CD1c-positive myeloid dendritic cell (primary cell): Measurements from ENCODE around the gene ADNP.
"Not testable (repeated sequence)": the region's sequence is repeated elsewhere in the genome, so short reads cannot be mapped to it uniquely, and the experiment has no call there.

Experiments
- DNase-seq: peaks from one replicate; pipeline ENCODE4 v3.0.0-alpha.2; 2016; ENCODE audit errors: extremely low spot score

ADNP gene

GRCh38 chr20:50931306-50932015 lies at the start of gene ADNP:
Gene ADNP, minus strand, starts transcription at chr20:50931437. Its CDS starts 27,441 bp downstream, at chr20:50903996.
- peak; percentile 95 for DNase-seq

- DNase-seq: peak; percentile 92
Observed at GRCh38 chr20:50980071-50980681, 48.9 kb upstream of the ADNP start.

GRCh38 chr20:50978533-50978932 lies 47.3 kb upstream of the ADNP start:
- DNase-seq: not testable (repeated sequence)

GRCh38 chr20:50977066-50978021 lies 46.1 kb upstream of the ADNP start:
- no peak for DNase-seq

DNA sequence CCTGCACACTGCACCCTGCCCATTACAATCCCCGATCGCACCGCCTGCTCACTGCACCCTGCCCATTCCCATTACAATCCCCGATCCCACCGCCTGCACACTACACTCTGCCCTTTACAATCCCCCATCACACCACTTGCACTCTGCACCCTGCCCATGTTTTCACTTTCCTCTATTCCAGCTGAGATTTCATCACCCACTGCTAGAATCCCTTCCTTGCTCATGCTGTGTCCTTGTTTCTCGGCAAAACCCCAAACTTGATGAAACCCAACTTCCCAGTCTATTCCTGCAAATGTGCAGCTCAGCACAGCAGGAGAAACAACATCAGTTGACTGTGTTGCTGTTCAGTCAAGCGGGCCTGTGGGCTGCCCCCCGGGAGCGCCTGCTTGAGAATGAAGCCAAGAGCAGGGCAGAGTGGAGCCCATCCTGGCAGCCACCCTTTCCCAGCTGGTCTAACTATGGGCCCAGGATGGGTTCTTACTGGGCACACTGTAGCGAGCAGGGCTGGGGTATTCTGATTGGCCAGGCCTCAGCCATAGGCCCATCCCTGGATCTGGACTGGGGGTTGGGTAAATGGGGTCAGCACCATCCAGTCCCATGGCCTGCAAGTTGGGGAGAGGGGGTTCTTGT lies 44.6 kb upstream of the ADNP start:
- no peak for DNase-seq

GRCh38 chr20:50969912-50970311 lies 38.7 kb upstream of the ADNP start:
- DNase-seq: no peak

DNA sequence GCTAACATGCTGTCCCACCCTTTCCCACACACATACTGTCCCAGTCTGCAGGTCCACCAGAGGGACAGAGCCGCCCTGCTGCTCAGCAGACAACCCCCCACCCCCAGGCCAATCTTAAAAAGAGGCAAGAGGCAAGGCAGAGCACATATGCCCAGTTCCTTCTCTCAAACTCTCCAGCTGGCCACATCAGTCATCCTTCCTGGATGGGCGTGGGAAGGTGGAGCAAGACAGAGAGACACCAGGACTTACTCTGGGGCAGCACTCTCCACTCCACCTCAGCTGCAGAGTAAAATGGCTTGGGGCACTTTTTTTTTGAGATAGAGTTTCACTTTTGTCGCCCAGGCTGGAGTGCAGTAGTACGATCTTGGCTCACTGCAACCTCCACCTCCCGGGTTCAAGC lies 38.2 kb upstream of the ADNP start:
- no peak for DNase-seq

DNA sequence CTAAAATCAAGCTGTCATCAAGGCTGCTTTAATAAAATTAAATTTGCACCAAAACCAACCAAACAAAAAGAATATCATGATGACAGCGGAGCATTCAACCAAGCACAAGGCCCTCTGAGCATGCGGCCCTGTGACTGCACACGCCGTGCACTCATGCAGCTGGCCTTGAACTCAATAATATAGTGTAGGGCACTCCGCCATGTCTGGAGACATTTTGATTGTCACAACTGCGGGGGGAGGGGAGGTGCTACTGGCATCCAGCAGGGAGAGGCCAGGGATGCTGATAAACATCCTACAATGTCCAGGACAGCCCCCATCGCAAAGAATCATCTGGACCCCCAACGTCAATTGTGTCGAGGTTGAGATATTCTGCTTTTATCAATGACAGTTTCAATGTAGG lies 37.1 kb upstream of the ADNP start:
- no peak for DNase-seq

GRCh38 chr20:50967586-50967985 lies 36.3 kb upstream of the ADNP start:
- DNase-seq: no peak

- no peak for DNase-seq
Observed at GRCh38 chr20:50959543-50960126, 28.4 kb upstream of the ADNP start.

GRCh38 chr20:50958615-50959542 lies 27.6 kb upstream of the ADNP start, which contains the start of gene MOCS3:
Gene MOCS3, plus strand, starts transcription at chr20:50958818. Its CDS starts 25 bp downstream, at chr20:50958843.
- peak; percentile 98 for DNase-seq

- peak; percentile 96 for DNase-seq
Observed at GRCh38 chr20:50957798-50958614, 26.8 kb upstream of the ADNP start, which contains the start of gene DPM1. Gene DPM1, minus strand, starts transcription at chr20:50958532. Its CDS starts 9 bp downstream, at chr20:50958523.

DNA sequence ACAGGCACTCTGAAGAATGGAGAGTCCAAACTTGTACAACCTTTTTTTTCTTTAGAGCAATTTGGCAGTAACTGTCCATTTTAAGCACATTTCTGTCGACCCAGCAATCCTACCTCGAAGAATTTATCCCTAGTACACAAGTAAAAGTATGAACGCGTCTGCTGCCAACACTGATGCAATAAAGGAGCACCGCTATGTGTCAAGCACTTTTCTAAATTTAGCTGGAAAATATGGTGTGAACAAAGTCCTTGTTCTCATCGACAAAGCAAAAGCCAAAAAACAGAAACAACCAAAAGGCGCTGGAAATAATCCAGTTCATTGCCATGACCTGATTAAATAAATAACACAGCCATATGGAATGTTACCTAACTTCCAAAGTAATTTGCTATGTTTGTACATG lies 26.0 kb upstream of the ADNP start:
- DNase-seq: peak; percentile 10

- DNase-seq: no peak
Observed at GRCh38 chr20:50953821-50954220, 22.6 kb upstream of the ADNP start.

GRCh38 chr20:50953196-50953595 lies 22.0 kb upstream of the ADNP start:
- no peak for DNase-seq

DNA sequence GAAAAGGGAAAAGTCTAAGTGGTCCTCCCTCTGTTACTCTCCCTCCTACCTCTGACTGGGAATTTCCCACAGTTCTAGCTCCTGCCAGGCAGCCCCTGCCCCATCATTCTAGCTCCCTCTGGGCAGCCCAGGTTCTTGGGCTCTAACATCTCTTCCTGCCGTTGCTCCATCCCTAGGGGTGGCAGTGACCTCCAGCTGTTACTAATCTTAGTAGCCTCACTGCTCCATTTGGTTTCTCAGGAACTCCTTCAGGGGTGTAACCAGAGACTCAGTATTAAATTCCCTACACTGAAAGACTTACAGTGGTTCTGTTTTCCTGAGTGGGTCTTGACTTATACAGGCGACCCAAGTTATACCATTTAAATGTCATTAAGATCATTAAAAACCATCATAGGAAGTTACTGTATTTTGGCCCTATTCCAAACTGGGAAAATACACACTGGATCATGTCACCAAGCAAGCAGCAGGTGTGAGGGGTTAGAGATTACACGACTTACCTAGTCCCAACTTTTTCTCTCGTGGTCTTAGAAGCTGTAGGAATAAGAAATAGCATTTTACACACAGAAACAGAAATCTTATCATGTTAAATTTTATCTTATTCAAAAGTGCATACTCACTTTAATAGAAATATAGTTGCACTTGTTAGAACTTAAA lies 17.0 kb upstream of the ADNP start:
- no peak for DNase-seq

- no peak for DNase-seq
Observed at GRCh38 chr20:50943069-50943468, 11.8 kb upstream of the ADNP start.

DNA sequence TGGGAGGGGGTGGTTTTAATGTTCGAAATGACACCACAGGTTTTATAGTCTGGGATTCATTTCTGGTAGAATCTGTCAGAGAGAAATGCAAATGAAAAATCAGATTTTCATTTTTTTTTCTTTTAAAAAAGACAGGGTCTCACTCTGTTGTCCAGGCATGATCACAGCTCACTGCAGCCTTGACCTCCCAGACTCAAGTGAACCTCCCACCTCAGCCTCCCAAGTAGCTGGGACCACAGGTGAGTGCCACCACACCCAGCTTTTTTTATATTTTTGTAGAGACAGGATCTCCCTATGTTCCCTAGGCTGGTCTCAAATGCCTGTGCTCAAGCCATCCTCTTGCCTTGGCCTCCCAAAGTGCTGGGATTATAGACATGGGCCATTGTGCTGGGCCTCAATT lies 2.4 kb upstream of the ADNP start:
- DNase-seq: no peak
